Limb (tissue), 2 donors: ENCODE results near the gene PNP.
"Not testable (repeated sequence)": the region's sequence is repeated elsewhere in the genome, so short reads cannot be mapped to it uniquely, and the experiment has no call there.

Experiments
- DNase-seq, 2 donors: peaks; one replicate each; pipeline ENCODE4 v3.0.0-alpha.2; 2016; ENCODE audit errors: extremely low spot score in 2 of 2

PNP gene

DNA sequence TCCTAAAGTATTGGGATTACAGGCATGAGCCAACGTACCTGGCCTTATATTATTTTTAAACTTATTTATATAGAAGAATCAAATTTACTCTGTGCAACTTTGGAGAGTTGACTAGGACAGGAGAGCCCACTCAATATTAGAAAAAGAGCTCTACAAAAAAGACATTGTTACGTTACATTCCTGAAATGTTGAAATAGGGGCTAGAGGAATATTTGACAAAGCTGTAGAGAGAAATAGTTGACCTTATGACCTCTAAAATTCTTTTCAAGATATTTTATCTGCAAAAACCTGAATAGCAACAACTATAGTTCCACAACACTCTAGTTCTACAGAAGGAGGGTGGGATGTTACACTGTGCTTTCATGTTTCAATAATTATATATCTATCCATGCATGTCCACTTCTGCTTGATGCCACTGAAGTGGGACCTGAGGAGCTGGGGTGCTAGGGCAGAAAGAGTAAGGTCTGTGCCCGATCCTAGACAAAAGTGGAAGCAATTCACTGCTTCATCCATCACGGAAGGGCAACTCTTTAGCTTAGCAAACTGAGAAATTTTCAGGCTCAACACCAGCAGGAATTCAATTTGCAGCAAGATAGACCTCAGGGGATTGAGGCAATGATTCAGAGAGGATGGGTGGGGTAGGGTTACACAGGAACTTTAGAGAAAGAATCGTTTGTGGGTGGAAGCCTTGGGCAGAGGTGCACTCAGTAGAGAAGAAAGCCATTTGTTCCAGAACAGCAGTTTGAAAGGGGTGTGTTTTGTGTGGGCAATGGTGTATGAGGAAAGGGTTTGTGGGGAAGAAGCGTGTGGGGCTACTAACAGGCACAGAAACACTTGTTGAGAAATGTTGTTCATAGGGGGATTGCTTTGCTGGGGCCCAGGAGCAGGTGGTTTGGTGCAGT, 20.1 kb downstream of the PNP start:
- no peak for DNase-seq

DNA sequence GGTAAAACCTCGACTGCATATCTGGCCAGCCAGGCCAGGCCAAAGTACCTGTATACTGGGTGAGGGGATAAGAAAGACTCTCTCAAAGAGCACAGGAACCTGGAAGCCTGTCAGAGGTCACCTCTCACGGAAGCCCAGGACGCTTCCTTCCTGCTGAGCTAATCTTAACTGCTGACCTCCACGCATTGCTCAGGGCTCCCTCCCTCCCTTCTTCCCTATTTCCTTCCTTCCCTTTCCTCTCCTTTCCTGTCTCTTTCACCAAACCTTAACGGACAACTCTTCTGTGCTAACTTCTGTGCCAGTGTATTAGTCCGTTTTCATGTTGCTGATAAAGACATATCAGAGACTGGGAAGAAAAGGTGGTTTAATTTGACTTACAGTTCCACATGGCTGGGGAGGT, 21.4 kb downstream of the PNP start:
- no peak for DNase-seq

DNA sequence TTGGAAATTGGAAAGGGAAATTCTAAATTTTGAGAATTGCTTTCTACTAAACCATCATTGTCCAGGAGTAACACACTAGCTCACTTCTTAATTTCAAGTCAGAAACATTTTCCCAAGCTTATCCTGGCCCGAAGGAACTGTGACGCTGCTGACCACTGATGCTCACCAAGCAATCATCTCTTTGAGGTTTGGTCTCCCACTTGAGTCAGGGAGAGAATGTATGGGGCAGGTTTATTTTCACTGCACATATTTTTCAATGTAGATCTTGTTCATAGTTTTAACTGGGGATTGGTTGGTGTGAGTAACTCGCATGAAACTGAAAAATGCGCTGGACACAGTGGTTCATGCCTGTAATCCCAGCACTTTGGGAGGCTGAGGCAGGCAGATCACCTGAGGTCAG, 23.3 kb downstream of the PNP start:
- DNase-seq = no peak

DNA sequence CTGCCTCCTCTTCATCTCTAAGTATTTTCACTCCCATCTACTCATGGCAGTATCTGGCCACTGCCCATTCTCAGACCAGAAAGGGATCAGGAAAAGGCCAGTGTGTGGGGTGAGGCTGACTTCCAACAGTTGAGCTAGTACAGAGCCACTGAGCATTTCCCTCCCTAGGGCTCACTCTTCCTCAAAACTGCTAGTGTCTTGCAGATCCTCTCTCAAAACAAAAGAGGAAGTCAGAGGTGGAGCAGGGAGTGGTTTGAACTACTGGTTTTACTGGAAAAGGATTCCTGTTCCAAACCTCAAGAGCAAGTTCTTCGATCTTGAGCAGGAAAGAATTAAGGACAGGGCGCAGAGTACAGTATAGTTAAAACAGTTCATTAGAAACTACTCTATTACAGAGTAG, 24.4 kb downstream of the PNP start:
- no peak for DNase-seq

DNA sequence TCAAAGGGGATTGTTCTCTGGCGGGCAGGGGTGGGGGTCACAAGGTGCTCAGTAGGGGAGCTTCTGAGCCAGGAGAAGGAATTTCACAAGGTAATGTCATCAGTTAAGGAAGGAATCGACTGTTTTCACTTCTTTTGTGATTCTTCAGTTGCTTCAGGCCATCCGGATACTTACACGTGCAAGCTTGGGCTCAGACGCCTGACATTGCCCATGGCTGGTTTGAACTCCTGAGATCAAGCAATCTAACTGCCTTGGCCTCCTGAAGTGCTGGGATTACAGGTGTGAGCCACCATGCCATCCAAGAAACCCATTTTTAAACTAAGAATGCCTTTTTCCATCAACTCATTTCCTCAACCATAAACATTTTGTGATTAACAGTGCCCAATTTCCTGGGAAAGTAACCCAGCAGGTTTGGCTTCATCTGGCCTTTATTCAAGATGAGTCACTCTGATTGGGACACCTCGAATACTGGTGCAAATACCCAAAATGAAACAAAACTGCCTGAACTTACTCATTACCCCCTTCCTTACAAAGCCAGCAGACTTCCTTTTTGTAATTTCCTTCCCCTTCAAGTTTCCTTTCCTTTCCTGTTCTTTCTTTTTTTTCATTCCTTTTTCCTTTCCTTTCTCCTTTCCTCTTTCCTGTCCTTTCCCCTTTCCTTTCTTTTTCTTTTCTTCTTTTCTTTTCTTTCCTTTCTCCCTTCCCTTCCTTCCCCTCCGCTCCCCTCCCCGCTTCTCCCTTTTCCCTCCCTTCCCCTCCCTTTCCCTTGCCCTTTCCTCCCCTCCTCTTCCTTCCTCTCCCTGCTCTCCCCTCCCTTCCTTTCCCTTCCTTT, 25.9 kb downstream of the PNP start:
- DNase-seq = no peak

DNA sequence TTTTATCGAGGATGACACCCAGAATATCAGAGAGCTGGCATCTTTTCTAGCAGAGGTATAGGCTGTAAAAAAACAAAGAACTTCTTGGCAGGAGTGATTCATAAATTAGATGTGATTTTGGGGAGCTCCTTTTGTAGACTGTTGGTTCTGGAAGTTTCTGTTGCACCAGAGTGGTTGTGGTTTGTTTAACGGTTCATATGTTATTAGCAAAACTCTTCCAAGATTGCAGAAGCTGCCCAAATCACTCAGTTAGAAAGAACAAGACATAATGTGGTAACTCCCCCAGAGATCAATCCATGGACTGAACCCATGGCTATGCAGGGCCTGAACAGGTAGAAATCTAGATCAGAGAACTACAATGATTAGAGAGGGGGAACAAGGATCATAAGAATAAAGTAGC, 29.4 kb downstream of the PNP start:
- DNase-seq = no peak

DNA sequence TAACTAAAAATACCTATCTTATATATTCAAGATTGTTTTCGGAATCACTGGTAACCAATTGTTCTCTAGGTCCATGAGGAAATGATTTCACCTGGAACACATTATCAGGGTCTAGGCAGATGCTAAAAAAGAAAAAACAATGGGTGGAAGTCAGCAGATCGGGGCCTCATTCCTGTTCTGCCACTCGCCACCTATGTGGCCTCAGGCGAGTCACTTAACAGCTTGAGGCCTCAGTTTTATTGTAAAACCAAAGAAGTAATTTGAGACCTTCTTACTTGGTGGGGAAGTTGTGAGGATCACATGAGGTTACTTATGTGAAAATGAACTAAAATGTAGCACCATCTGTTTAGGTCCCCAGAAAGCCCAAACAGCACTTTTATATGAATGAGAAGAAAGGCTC, 29.9 kb downstream of the PNP start:
- no peak for DNase-seq

DNA sequence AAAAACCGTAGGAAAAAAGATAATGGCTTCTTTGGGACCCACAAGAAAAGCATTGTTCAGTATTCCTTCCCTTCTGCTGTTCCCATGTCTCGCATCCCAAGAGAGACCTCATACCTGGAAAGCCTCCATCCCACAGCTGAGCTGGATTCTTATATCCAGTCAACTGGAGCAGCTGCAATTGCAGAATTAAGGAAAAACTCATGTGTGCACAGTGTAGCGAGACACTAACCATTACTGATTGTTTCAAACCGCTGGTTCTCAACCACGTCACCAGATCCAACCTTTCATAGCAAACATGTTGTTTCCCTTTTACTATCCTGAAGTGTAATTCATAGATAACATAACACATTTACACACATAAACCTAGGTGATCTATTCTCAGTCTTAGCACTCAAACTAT, 30.7 kb downstream of the PNP start:
- DNase-seq = no peak

DNA sequence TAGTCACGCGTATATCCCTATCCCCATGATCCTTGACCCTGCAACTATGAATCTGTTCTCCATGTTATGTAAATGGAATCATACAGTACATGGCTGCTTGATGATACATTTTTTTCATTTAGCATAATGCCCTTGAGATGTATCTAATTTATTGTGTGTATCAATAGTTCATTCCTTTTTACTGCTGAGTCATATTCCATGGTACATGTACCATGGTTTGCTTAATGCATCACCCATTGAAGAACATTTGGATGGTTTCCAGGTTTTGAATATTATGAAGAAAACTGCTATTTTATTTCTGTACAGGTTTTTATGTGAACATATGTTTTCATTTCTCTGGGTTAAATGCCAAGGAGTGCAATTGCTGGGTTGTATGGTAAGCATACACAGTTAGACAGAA, 32.1 kb downstream of the PNP start:
- no peak for DNase-seq

DNA sequence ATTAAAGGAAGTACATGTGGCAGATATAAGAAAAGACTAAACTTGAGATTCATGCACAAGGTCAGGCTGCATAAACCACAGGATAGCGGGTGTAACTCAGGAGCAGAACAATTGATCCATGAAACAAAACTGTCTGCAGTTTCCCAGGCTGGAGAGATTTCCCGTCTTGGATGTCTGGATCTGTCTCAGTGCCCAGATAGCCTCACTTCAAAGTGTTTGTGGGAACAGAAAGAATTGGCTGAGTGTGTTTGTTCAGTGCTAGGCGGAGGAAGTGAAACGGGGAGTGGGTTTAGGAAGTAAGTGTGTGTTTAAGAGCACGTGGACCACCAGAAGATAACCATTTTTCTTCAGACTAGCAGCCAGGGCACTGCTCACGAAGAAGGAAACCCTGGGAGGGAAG, 34.7 kb downstream of the PNP start:
- no peak for DNase-seq

DNA sequence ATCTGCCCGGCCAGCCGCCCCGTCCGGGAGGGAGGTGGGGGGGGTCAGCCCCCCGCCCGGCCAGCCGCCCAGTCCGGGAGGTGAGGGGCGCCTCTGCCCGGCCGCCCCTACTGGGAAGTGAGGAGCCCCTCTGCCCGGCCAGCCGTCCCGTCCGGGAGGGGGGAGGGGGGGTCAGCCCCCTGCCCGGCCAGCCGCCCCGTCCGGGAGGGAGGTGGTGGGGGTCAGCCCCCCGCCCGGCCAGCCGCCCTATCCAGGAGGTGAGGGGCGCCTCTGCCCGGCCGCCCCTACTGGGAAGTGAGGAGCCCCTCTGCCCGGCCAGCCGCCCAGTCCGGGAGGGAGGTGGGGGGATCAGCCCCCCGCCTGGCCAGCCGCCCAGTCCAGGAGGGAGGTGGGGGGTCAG, 37.1 kb downstream of the PNP start:
- DNase-seq = not testable (repeated sequence)

DNA sequence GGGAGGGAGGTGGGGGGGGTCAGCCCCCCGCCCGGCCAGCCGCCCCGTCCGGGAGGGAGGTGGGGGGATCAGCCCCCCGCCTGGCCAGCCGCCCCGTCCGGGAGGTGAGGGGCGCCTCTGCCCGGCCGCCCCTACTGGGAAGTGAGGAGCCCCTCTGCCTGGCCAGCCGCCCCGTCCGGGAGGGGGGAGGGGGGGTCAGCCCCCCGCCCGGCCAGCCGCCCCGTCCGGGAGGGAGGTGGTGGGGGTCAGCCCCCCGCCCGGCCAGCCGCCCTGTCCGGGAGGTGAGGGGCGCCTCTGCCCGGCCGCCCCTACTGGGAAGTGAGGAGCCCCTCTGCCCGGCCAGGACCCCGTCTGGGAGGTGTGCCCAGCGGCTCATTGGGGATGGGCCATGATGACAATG, 37.5 kb downstream of the PNP start:
- DNase-seq = not testable (repeated sequence)

DNA sequence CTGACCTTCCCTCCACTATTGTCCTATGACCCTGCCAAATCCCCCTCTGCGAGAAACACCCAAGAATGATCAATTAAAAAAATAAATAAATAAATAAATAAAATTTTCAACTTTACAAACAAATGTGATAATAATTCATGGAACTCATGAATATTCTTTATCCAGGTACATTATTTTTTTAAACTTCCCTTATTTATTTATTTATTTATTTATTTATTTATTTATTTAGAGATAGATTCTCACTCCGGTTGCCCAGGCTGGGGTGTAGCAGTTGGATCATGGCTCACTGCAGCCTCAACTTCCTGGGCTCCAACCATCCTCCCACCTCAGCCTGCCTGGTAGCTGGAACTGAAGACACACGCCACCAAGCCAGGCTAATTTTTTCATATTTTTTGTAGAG, 38.3 kb downstream of the PNP start:
- not testable (repeated sequence) for DNase-seq

DNA sequence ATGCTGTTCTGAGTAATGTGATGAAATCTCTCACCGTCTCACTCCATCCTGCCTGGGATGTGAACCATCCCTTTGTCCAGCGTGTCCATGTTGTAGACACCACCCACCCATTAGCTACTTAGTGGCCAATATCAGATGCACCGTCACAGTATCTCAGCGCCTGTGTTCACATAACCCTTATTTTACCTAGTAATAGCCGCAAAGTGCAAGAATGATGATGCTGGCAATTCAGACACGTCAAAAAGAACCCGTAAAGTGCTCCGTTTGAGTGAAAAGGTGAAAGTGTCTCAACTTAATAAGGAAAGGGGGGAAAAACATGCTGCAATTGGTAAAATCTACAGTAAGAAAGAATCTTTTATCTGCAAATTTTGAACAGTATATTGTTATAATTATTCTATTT, 39.2 kb downstream of the PNP start:
- DNase-seq = no peak

DNA sequence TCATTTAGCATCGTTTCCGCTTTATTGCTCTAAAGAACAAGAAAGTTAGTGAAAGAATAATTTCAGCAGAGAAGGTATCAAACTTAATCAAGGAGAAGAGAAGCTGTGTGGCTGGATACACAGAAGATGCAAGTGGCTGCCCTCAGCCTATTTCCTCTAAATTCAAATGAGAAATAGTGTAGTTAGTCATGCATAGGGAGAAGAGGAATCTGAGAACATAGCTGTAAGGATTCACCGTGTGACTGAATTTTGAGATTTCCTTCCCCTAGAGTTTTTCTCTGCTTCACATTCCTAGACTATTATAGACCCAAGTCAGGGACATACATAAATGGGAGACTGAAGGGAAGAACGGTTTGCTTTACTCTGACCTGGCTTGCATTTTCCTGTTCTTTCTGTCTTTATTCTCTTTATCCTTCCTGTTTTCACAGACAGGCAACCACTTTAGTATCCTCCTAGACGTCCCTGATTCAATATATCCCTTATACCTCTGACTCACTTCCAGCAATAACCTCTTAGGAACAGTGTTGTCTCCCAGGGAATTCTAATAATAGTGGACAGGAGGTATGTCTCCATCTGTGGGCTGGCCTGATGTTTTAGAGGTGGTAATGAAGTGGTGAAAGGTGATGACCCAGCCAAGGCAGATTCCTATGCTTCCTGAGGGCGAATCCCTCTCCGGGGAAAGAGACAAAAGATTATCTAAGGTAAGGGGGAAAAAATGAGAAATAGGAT, 43.1 kb downstream of the PNP start:
- DNase-seq = no peak

DNA sequence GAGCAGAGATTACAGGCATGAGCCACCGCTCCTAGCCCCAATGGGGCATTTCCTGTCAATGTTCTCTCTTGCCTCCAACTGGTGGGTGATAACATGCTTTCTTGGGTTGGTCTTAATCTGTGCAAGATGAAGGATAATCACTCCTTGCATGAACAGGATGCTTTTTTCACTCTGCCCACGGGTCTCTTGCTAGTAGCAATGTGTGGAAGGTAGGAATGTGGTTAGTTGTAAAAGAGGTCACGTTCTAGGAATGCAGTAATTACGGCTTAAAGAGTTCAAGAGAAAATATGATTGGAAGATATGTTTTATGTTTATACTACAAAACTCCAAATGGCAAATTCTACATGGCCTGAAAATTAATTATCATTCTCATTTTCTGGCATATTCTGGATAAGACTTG, 46.6 kb downstream of the PNP start:
- DNase-seq = no peak

DNA sequence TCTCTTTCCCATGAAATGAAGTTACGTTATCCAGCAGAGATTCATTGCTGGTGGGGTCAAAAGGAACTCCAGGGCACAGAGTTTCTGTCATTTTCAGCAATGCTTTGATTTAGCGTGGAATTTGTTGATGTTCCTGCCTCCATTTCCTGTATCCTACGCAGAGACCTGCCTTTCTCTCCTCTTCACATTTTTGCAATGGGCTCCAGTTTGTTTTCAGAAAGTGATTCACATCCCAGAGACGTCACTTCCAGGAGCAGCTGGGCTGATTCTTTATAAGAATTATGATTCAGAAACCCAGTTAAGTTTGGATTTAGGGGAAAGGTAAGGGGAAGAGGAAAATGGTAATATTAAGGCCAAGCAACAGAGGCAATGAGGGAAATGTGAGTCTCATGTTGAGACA, 47.7 kb downstream of the PNP start:
- DNase-seq = no peak

DNA sequence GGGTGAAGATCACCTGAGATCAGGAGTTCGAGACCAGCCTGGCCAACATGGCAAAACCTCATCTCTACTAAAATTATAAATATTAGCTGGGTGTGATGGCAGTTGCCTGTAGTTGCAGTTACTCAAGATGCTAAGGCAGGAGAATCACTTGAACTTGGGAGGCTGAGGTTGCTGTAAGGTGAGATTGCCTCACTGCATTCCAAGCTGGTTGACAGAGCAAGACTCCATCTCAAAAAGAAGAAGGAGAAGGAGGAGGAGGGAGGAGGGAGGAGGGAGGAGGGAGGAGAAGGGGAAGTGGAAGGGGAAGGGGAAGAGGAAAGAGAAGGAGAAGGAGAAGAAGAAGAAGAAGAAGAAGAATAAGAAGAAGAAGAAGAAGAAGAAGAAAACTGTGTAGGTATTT, 53.1 kb downstream of the PNP start:
- DNase-seq = no peak

DNA sequence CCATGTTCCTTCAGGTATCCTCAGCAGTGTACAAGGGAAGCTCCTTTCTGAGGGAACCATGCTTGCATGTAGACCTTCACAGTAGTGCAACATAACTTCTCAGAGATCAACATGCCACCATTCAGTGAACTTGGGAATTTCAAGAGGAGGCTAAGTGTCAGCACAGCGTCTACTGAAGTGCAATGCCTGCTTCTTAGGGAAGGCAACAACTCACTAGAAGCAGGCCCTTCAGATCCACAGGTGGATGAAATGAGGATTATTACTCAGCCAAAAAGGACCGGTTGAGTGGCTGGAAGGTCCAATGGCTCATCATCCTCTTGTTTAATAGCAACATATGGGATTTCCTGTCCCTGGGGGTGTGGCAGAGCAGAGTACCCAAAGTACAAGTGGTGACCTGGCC, 54.8 kb downstream of the PNP start:
- no peak for DNase-seq
